Panc1 (cell line): ENCODE measurements around the gene RALGAPB. TPM values are rescaled to one million over a fixed set of nuclear protein-coding genes. Genes with fewer than 3 reads are reported as not detected.
A peak's percentile ranks its signal among the peaks of the same experiment; 100 is the strongest.

Source experiments
- ATAC-seq: fragments of 200-7000 bp; cut with Tn5 transposase; 2 replicates; pipeline ENCODE4 v1.9.1; 2020; ENCODE audit warnings: mild to moderate bottlenecking, moderate library complexity
- BruUV-seq: library from RNA; stranded (reverse); fragments of 400-500 nt; replicated peaks from 2 replicates; lab custom pipeline; 2021; lab: Mats Ljungman, UMichigan
- CTCF ChIA-PET: fragments of 300-600 bp; sonication (Branson Sonifier 250); formaldehyde crosslinking; loops from one replicate; lab custom pipeline; 2022; ENCODE audit warnings: antibody characterized with exemption; lab: Charles Lee
- POLR2A ChIA-PET: fragments of 300-600 bp; sonication (Branson Sonifier 250); formaldehyde crosslinking; loops from one replicate; lab custom pipeline; 2022; ENCODE audit warnings: antibody characterized with exemption; lab: Charles Lee
- DNase-seq: peaks from one replicate; pipeline ENCODE4 v3.0.0-alpha.2; 2010; ENCODE audit warnings: low read depth, low spot score
- H3K27ac ChIP-seq: 2 replicates; pipeline ENCODE4 v1.5.1; 2011; ENCODE audit warnings: mild to moderate bottlenecking, low read length, inconsistent platforms
- H3K27me3 ChIP-seq: fragments of 200-500 bp; sonication (Bioruptor generic); 2 replicates; pipeline ENCODE4 v1.6.0; 2014; ENCODE audit warnings: low read length, inconsistent platforms; ENCODE audit not compliant: control insufficient read depth, insufficient read depth
- H3K36me3 ChIP-seq: fragments of 200-500 bp; sonication (Bioruptor generic); 2 replicates; pipeline ENCODE4 v1.5.1; 2014; ENCODE audit warnings: inconsistent platforms, mild to moderate bottlenecking, low read length, moderate library complexity; ENCODE audit not compliant: control insufficient read depth, insufficient read depth
- H3K4me1 ChIP-seq: 2 replicates; pipeline ENCODE4 v1.5.1; 2011; ENCODE audit warnings: inconsistent platforms, mild to moderate bottlenecking, low read length, moderate library complexity; ENCODE audit not compliant: control insufficient read depth, insufficient read depth
- H3K4me3 ChIP-seq, 2 experiments: 2 replicates each; pipeline ENCODE4 v1.5.1; 2011 to 2012; ENCODE audit warnings: low read depth in 2 of 2, low read length in 2 of 2, mild to moderate bottlenecking in 2 of 2, inconsistent platforms in 1 of 2, moderate library complexity in 1 of 2
- H3K9me3 ChIP-seq: fragments of 200-500 bp; sonication (Bioruptor generic); 2 replicates; pipeline ENCODE4 v1.5.1; 2014; ENCODE audit warnings: low read depth, mild to moderate bottlenecking, inconsistent platforms, low read length, moderate library complexity; ENCODE audit not compliant: control insufficient read depth, insufficient read depth
- CTCF ChIP-seq: fragments of 450-650 bp; IDR thresholded peaks from 2 replicates; pipeline ENCODE4 v1.5.1; 2017; ENCODE audit warnings: mild to moderate bottlenecking
- POLR2AphosphoS5 ChIP-seq: IDR thresholded peaks from 2 replicates; pipeline ENCODE4 v1.6.1; 2012; ENCODE audit warnings: mild to moderate bottlenecking, low read depth, low read length, moderate library complexity
- SIN3A ChIP-seq: IDR thresholded peaks from 2 replicates; pipeline ENCODE4 v1.6.1; 2012; ENCODE audit warnings: low read depth, mild to moderate bottlenecking, low read length, moderate library complexity, borderline replicate concordance; ENCODE audit not compliant: insufficient read depth
- TCF7L2 ChIP-seq: IDR thresholded peaks from 2 replicates; pipeline ENCODE4 v1.6.1; 2011; ENCODE audit warnings: mild to moderate bottlenecking, low read depth, low read length, inconsistent platforms
- in situ Hi-C: cut with HindIII; loops from 2 replicates; pipeline ENCODE4 v1.10.0; 2016; ENCODE audit warnings: low sequenced_read_pairs, low pct_unique_long_range_greater_than_20kb
- intact Hi-C: fragments of 100-400 bp; cut with micrococcal nuclease; formaldehyde crosslinking; loops from one replicate; pipeline ENCODE4 v1.10.0; 2022; ENCODE audit not compliant: unreplicated experiment
- total RNA-seq: library from RNA; stranded (reverse); gene quantifications from one replicate; pipeline ENCODE4 v1.2.1, GENCODE V29; 2021; ENCODE audit not compliant: unreplicated experiment
- TF ChIP-seq, protein P1 (sequence below), 2 experiments: IDR thresholded peaks; 2 replicates each; pipeline ENCODE4 v1.6.1; 2011 to 2012; ENCODE audit warnings: low read depth in 2 of 2, control low read depth in 1 of 2, low read length in 1 of 2, mild to moderate bottlenecking in 1 of 2, moderate library complexity in 1 of 2; ENCODE audit not compliant: insufficient read depth in 1 of 2

The RALGAPB gene
- total RNA-seq, 1 experiment from 2014 or later = 33.1 TPM

GRCh38 chr20:38588303-38588702, 115.7 kb downstream of the RALGAPB start:
- ATAC-seq = no peak
- Histone ChIP-seq H3K4me1 (no peaks in the 10 kb centered on the region), H3K27ac (no peak overlapping the region), H3K4me3 (no peak overlapping the region), H3K9me3 (no peaks in the 10 kb centered on the region), H3K27me3 (no peaks in the 10 kb centered on the region), H3K36me3 (no peaks in the 10 kb centered on the region)
- in situ Hi-C loops = no loop called here
- CTCF ChIA-PET = no interaction called here
- POLR2A ChIA-PET = no interaction called here
- DNase-seq = no peak
- no TSS peak for BruUV-seq
- intact Hi-C loops = no loop called here
- no peak for TF ChIP-seq CTCF
- TF ChIP-seq TCF7L2 = no peak

- DNase-seq (no peak), ATAC-seq (peak; percentile 24; the same call in 1 of the 2 replicates)
- in situ Hi-C loops (no loop called here), intact Hi-C loops (no loop called here)
- Histone ChIP-seq H3K4me3 (no peak overlapping the region), H3K27me3 (no peaks in the 10 kb centered on the region), H3K4me1 (no peaks in the 10 kb centered on the region), H3K36me3 (no peaks in the 10 kb centered on the region), H3K9me3 (no peaks in the 10 kb centered on the region), H3K27ac (no peak overlapping the region)
- CTCF ChIA-PET = no interaction called here
- no peak for TF ChIP-seq CTCF
- no peak for TF ChIP-seq POLR2AphosphoS5
- no peak for TF ChIP-seq TCF7L2
- TF ChIP-seq, protein P1, sequence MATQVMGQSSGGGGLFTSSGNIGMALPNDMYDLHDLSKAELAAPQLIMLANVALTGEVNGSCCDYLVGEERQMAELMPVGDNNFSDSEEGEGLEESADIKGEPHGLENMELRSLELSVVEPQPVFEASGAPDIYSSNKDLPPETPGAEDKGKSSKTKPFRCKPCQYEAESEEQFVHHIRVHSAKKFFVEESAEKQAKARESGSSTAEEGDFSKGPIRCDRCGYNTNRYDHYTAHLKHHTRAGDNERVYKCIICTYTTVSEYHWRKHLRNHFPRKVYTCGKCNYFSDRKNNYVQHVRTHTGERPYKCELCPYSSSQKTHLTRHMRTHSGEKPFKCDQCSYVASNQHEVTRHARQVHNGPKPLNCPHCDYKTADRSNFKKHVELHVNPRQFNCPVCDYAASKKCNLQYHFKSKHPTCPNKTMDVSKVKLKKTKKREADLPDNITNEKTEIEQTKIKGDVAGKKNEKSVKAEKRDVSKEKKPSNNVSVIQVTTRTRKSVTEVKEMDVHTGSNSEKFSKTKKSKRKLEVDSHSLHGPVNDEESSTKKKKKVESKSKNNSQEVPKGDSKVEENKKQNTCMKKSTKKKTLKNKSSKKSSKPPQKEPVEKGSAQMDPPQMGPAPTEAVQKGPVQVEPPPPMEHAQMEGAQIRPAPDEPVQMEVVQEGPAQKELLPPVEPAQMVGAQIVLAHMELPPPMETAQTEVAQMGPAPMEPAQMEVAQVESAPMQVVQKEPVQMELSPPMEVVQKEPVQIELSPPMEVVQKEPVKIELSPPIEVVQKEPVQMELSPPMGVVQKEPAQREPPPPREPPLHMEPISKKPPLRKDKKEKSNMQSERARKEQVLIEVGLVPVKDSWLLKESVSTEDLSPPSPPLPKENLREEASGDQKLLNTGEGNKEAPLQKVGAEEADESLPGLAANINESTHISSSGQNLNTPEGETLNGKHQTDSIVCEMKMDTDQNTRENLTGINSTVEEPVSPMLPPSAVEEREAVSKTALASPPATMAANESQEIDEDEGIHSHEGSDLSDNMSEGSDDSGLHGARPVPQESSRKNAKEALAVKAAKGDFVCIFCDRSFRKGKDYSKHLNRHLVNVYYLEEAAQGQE (IDR thresholded peaks at IDR 0.05; ENCODE audit: insufficient read depth in 1 of 2, low read depth in 2 of 2, low read length in 1 of 2) = no peak
- no peak for TF ChIP-seq SIN3A
- POLR2A ChIA-PET = no interaction called here
- BruUV-seq = no TSS peak
Measured at GRCh38 chr20:38589351-38589750, 116.7 kb downstream of the RALGAPB start.
